Peyer's patch (tissue), 4 donors: ENCODE data around the gene CYP27B1.

Source experiments
- CTCF ChIP-seq, 6 experiments: fragments of 450-650 bp in 4 of 6; fragments of 200-600 bp in 2 of 6; sonication (generic) in 1 of 6; IDR thresholded peaks; one replicate each; pipeline ENCODE4 v1.5.1; 2017 to 2019; ENCODE audit warnings: antibody characterized with exemption in 6 of 6, mild to moderate bottlenecking in 3 of 6, moderate library complexity in 1 of 6
- POLR2A ChIP-seq, 2 donors: fragments of 450-650 bp; IDR thresholded peaks; one replicate each; pipeline ENCODE4 v1.5.1; 2017; ENCODE audit warnings: antibody characterized with exemption in 2 of 2, mild to moderate bottlenecking in 2 of 2, moderate library complexity in 2 of 2

GRCh38 chr12:57720606-57721595 is 46.0 kb downstream of the CYP27B1 start:
- TF ChIP-seq CTCF (IDR thresholded peaks at IDR 0.05) (no peak), POLR2A (IDR thresholded peaks at IDR 0.05) (no peak)
